Kidney (tissue), 14 donors: Measurements from ENCODE around the gene DNAJC21. TPM values are rescaled to one million over a fixed set of nuclear protein-coding genes. Genes with fewer than 3 reads are reported as not detected.

Source experiments
- DNase-seq, 5 donors: peaks; one replicate each; pipeline ENCODE4 v3.0.0-alpha.2; 2013 to 2020
- FAIRE-seq: peaks from 2 replicates; lab custom pipeline; 2012; peaks lifted over from hg19 to GRCh38; lab: Jason Lieb, UNC
- H3K27ac ChIP-seq, 2 donors: one replicate each; pipeline ENCODE4 v1.7.0; 2013; ENCODE audit warnings: low read depth in 2 of 2, low read length in 2 of 2, inconsistent platforms in 1 of 2
- H3K27me3 ChIP-seq: one replicate; pipeline ENCODE4 v1.7.1; 2013; ENCODE audit warnings: low read length, inconsistent platforms; ENCODE audit not compliant: control insufficient read depth, insufficient read depth
- H3K36me3 ChIP-seq, 3 donors: one replicate each; pipeline versions ENCODE4 v1.7.0 to v1.7.1; 2013; ENCODE audit warnings: low read length in 3 of 3, control low read depth in 1 of 3, inconsistent platforms in 1 of 3; ENCODE audit not compliant: insufficient read depth in 3 of 3, control insufficient read depth in 2 of 3
- H3K4me1 ChIP-seq, 3 donors: one replicate each; pipeline versions ENCODE4 v1.7.0 to v1.7.1; 2013; ENCODE audit warnings: low read length in 3 of 3, inconsistent platforms in 1 of 3, low read depth in 1 of 3; ENCODE audit not compliant: control insufficient read depth in 2 of 3, insufficient read depth in 2 of 3
- H3K4me3 ChIP-seq, 3 donors: one replicate each; pipeline versions ENCODE4 v1.7.0 to v1.8.1; 2013; ENCODE audit warnings: low read length in 3 of 3, control low read depth in 1 of 3, inconsistent platforms in 1 of 3
- H3K9ac ChIP-seq, 3 donors: one replicate each; pipeline versions ENCODE4 v1.7.0 to v1.7.1; 2013; ENCODE audit warnings: low read length in 3 of 3, control low read depth in 1 of 3, inconsistent platforms in 1 of 3
- H3K9me3 ChIP-seq, 3 donors: one replicate each; pipeline versions ENCODE4 v1.7.0 to v1.7.1; 2013; ENCODE audit warnings: low read length in 3 of 3, control low read depth in 1 of 3, inconsistent platforms in 1 of 3; ENCODE audit not compliant: control insufficient read depth in 2 of 3, insufficient read depth in 1 of 3
- intact Hi-C: fragments of 100-400 bp; cut with DNase I; formaldehyde crosslinking; loops from one replicate; pipeline ENCODE4 v1.11.1; 2022
- polyA plus RNA-seq: library from polyadenylated mRNA; stranded (reverse); fragments of 350-450 nt; fragmentation: Illumina TruSeq; extraction: RNeasy Lipid Tissue Mini Kit (QIAGEN cat#74804); gene quantifications from one replicate; pipeline ENCODE4 v1.2.3, GENCODE V29; 2014; ENCODE audit warnings: low read depth, low replicate concordance; ENCODE audit not compliant: insufficient read depth
- total RNA-seq: library from RNA; stranded (reverse); fragmentation: NEBNext Ultra II Directional; extraction: Animal tissue kit (Norgen Biotek cat#: 25700); gene quantifications from one replicate; pipeline ENCODE4 v1.2.1, GENCODE V29; 2021
- TF ChIP-seq, protein P1 (sequence below): IDR thresholded peaks from 3 replicates; pipeline ENCODE4 v1.5.1; 2012; ENCODE audit warnings: mild to moderate bottlenecking, moderate library complexity, borderline replicate concordance; ENCODE audit not compliant: insufficient read depth; ENCODE audit errors: extremely low read depth
- donor health status: control.
- donor health status: control.
- donor health status: control.
- donor health status: control.
- donor health status: control.
- donor health status: DM: yes; HTN: yes; CAD: no.
- donor health status: Normal renal cell carcinoma (clear cell type).

The DNAJC21 gene
- total and polyA plus RNA-seq, 2 donors from 2014 or later: 24.5 to 45.0 TPM

DNA sequence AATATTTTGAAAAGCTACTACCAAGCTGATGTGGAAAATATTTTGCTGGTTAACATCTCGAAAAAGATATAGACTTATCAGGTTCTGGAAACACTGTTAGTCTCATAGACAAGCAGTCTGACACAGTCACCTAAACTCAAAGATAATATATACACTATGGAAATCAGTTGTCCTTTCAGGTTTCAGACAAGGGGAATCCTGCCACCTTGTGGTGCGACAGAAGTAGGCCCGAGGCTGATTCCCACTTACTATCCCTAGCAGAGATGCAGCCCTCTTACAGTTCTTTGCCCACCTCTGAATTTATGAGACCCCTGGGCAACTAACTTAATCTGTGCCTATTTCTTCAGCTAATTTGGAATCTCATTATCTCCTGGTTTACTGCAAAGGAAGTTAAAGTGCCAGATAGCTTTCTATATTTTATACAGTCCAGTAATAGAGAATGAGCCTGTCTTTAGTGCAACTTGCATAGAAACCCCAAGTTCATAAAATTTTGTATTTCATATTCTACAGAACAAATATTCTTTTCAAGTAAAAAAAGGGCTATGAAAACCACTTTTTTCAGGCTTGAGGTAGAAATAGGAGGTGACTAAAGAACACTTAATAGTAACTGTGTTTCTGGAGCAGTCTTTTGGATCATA, 31.0 kb upstream of the DNAJC21 start:
- intact Hi-C loops: loop anchor here (5.0 kb wide), 1 partner anchor 376 kb away; no protein-coding TSS in a partner anchor
- no peaks in the 10 kb centered on the region for H3K9me3 ChIP-seq
- H3K36me3 ChIP-seq: no peaks in the 10 kb centered on the region
- no peaks in the 10 kb centered on the region for H3K4me1 ChIP-seq
- TF ChIP-seq, protein P1, sequence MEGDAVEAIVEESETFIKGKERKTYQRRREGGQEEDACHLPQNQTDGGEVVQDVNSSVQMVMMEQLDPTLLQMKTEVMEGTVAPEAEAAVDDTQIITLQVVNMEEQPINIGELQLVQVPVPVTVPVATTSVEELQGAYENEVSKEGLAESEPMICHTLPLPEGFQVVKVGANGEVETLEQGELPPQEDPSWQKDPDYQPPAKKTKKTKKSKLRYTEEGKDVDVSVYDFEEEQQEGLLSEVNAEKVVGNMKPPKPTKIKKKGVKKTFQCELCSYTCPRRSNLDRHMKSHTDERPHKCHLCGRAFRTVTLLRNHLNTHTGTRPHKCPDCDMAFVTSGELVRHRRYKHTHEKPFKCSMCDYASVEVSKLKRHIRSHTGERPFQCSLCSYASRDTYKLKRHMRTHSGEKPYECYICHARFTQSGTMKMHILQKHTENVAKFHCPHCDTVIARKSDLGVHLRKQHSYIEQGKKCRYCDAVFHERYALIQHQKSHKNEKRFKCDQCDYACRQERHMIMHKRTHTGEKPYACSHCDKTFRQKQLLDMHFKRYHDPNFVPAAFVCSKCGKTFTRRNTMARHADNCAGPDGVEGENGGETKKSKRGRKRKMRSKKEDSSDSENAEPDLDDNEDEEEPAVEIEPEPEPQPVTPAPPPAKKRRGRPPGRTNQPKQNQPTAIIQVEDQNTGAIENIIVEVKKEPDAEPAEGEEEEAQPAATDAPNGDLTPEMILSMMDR: peak; percentile 83
- no peaks in the 10 kb centered on the region for H3K27me3 ChIP-seq
- H3K4me3 ChIP-seq: peak overlapping the region in 1 of 3 donors; percentile 3
- H3K27ac ChIP-seq: no peak overlapping the region
- FAIRE-seq (no peak), DNase-seq (peak in 4 of 5 donors; percentile 75 to 90 (median 82))
- H3K9ac ChIP-seq: no peak overlapping the region

DNA sequence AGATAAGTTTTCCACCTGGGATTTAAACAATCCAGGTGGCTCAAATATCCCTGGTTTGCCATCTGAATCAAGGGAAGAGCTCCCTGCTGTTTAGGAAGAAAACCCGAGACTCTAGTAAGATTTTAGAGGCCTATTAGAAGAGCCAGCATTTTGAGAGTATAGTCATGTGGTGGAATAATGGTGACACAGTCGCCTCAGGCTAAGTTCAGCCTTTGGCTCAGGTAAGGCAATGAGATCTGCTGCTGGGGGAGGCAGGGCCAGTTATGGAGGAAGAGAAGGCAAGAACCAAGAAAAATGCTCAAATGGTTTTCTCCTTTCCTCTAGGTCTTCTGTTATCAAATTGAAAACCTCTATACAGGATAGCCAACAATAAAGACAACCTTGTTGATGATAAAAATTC, 30.3 kb upstream of the DNAJC21 start:
- DNase-seq (no peak), FAIRE-seq (no peak)
- Histone ChIP-seq H3K36me3 (no peaks in the 10 kb centered on the region), H3K4me1 (no peaks in the 10 kb centered on the region), H3K4me3 (no peak overlapping the region), H3K27me3 (no peaks in the 10 kb centered on the region), H3K9me3 (no peaks in the 10 kb centered on the region), H3K9ac (no peak overlapping the region), H3K27ac (no peak overlapping the region)
- TF ChIP-seq, protein P1: no peak
- intact Hi-C loops: loop anchor here (5.0 kb wide), 1 partner anchor 377 kb away; no protein-coding TSS in a partner anchor

DNA sequence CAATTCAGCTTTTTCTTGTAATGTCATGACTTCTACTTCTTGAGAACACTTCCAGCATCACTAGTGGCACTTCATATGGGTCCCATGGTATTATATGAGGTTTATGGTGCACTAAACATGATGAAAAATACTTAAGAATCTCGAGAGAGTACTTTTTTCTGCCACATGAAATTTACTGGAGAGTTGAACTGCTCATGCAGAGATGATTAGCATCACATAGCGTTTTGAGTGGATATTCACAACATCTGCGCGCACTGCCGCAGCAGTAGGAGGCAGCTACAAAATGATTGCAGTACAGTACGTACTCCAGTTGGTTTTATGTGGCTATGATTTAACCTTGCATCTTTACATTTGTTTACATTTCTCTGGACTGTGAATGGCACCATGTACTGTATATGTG, 28.7 kb upstream of the DNAJC21 start:
- TF ChIP-seq, protein P1: no peak
- Histone ChIP-seq H3K9me3 (no peaks in the 10 kb centered on the region), H3K27me3 (no peaks in the 10 kb centered on the region), H3K27ac (no peak overlapping the region), H3K4me3 (no peak overlapping the region), H3K36me3 (no peaks in the 10 kb centered on the region), H3K4me1 (no peaks in the 10 kb centered on the region), H3K9ac (no peak overlapping the region)
- FAIRE-seq (no peak), DNase-seq (no peak)
- intact Hi-C loops: loop anchor here (10.0 kb wide), 1 partner anchor 416 kb away; no protein-coding TSS in a partner anchor
